ENCODE results near the gene KRTAP6-1.

The KRTAP6-1 gene

GRCh38 chr21:30577766-30578165, 36.0 kb downstream of the KRTAP6-1 start:
- DNase-seq = peak; percentile 5

DNA sequence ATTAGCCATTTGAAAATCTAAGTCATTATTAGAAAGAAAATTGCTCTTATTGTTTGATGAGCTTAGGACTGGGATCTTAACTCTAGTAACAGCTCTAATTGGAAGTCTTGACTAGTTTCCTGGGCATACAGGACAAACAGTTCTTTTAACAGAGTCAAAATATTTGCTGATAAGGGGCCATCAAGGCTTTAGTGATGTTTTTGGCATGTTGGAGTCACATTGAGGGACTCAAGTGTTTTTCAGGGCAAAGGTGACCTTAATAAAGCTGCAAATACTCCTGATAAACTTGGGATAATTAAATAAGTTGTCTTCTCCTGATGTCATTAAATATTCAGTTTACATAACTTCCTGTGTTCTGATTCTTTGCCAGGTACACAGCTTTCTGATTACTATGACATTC, 46.1 kb downstream of the KRTAP6-1 start:
- no peak for DNase-seq

- DNase-seq = no peak
Observed at GRCh38 chr21:30563630-30564029, 50.1 kb downstream of the KRTAP6-1 start.

Measured in fibroblast of skin of back (primary cell).